Prostate gland (tissue), 2 donors: Measurements from ENCODE around the gene DGKB. TPM values are rescaled to one million over a fixed set of nuclear protein-coding genes. Genes with fewer than 3 reads are reported as not detected.

Experiments used
- DNase-seq: peaks from one replicate; pipeline ENCODE4 v3.0.0-alpha.2; 2019; ENCODE audit warnings: low spot score
- H3K27ac ChIP-seq, 2 donors: fragments of 200-600 bp; sonication (generic); 2 replicates each; pipeline ENCODE4 v1.5.1; 2017 to 2019
- H3K27me3 ChIP-seq: fragments of 200-600 bp; sonication (generic); replicated peaks from 2 replicates; pipeline ENCODE4 v1.5.1; 2019; ENCODE audit not compliant: insufficient read depth
- H3K36me3 ChIP-seq, 2 donors: fragments of 200-600 bp; sonication (generic); 1 replicate in 1 of 2; 2 replicates in 1 of 2; pipeline versions ENCODE4 v1.5.1 to v1.8.1; 2017 to 2019
- H3K4me1 ChIP-seq: fragments of 200-600 bp; sonication (generic); replicated peaks from 2 replicates; pipeline ENCODE4 v1.5.1; 2019
- H3K4me3 ChIP-seq, 2 donors: fragments of 200-600 bp; sonication (generic); 2 replicates each; pipeline ENCODE4 v1.5.1; 2017 to 2019
- H3K9me3 ChIP-seq: fragments of 200-600 bp; sonication (generic); 2 replicates; pipeline ENCODE4 v1.5.1; 2017
- POLR2A ChIP-seq: fragments of 450-650 bp; IDR thresholded peaks from one replicate; pipeline ENCODE4 v1.6.1; 2016; ENCODE audit warnings: antibody characterized with exemption, mild to moderate bottlenecking
- POLR2AphosphoS5 ChIP-seq: sonication (generic); formaldehyde crosslinking; IDR thresholded peaks from one replicate; pipeline ENCODE4 v1.6.1; 2017; ENCODE audit warnings: antibody characterized with exemption
- WGBS: methylation state at CpG from one replicate; pipeline ENCODE4 v1.1.5; 2018; 5-methylcytosine and 5-hydroxymethylcytosine counted together
- intact Hi-C: fragments of 100-400 bp; cut with DNase I; formaldehyde crosslinking; loops from one replicate; pipeline ENCODE4 v1.14.2; 2022
- total RNA-seq, 2 donors: library from RNA; depleted of rRNA; stranded (reverse); fragments of >200 nt; gene quantifications; one replicate each; pipeline ENCODE4 v1.1.0, GENCODE V29; 2016
- TF ChIP-seq, protein P1 (sequence below), 4 experiments: fragments of 200-600 bp in 2 of 4; fragments of 450-650 bp in 2 of 4; sonication (generic) in 2 of 4; IDR thresholded peaks; 1 replicate in 3 of 4; 2 replicates in 1 of 4; pipeline ENCODE4 v1.5.1; 2016 to 2019; ENCODE audit warnings: antibody characterized with exemption in 4 of 4, mild to moderate bottlenecking in 2 of 4, moderate library complexity in 2 of 4

Gene DGKB
- total RNA-seq, 2 donors from 2014 or later = 0.45 TPM; not detected in 1

DNA sequence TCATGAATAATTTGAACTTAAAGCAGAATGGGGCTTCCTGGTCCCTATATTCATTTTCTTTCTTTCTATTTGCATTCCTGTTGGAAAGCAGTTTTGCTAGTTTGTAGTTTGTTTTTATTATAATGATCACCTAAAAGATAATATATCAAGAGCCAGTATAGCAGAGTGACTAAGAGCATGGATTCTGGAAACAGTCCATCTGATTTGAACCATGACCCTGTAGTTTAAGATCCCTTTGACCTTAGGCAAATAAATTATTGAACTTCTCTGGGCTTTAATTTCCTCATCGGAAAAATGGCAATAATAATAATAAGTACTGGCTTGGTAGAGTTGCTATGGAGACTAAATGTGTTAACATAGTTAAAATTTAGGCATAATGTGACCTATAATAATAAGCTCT, 76.1 kb downstream of the DGKB start:
- Histone ChIP-seq H3K4me3 (no peak overlapping the region), H3K27ac (no peak overlapping the region), H3K27me3 (no peaks in the 10 kb centered on the region), H3K9me3 (no peaks in the 10 kb centered on the region), H3K36me3 (no peaks in the 10 kb centered on the region), H3K4me1 (no peaks in the 10 kb centered on the region)
- TF ChIP-seq POLR2AphosphoS5 = no peak
- TF ChIP-seq, protein P1, sequence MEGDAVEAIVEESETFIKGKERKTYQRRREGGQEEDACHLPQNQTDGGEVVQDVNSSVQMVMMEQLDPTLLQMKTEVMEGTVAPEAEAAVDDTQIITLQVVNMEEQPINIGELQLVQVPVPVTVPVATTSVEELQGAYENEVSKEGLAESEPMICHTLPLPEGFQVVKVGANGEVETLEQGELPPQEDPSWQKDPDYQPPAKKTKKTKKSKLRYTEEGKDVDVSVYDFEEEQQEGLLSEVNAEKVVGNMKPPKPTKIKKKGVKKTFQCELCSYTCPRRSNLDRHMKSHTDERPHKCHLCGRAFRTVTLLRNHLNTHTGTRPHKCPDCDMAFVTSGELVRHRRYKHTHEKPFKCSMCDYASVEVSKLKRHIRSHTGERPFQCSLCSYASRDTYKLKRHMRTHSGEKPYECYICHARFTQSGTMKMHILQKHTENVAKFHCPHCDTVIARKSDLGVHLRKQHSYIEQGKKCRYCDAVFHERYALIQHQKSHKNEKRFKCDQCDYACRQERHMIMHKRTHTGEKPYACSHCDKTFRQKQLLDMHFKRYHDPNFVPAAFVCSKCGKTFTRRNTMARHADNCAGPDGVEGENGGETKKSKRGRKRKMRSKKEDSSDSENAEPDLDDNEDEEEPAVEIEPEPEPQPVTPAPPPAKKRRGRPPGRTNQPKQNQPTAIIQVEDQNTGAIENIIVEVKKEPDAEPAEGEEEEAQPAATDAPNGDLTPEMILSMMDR (IDR thresholded peaks at IDR 0.05) = no peak
- TF ChIP-seq POLR2A = no peak
- no peak for DNase-seq
- WGBS = 87% methylated on average over 1 of the region's 1 CpG
- intact Hi-C loops = no loop called here

DNA sequence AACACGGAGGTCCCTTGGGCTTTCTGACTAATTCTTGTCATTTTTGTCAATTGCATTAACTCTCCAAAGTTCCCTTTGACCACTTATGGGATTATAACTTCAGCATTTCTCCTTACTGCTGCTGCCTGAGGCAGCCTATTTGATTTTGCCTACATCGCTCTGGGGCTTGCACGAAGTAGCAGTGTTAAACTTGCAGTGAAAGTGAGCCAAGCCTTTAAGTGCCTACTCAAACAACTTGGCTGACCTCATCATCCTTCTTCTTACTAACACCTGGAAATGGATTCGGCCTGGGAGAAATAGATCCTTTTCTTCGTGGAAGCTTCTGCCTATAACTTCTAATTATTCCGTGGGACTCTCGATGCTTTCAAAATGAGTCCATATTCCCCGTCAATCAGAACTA, 76.6 kb downstream of the DGKB start:
- H3K27ac ChIP-seq = no peak overlapping the region
- WGBS = 72% methylated on average over 8 of the region's 8 CpGs
- intact Hi-C loops = no loop called here
- H3K4me1 ChIP-seq = no peaks in the 10 kb centered on the region
- DNase-seq = no peak
- no peaks in the 10 kb centered on the region for H3K27me3 ChIP-seq
- TF ChIP-seq, protein P1 (IDR thresholded peaks at IDR 0.05) = no peak
- TF ChIP-seq POLR2AphosphoS5 (no peak), POLR2A (no peak)
- H3K36me3 ChIP-seq = no peaks in the 10 kb centered on the region
- H3K4me3 ChIP-seq = no peak overlapping the region
- H3K9me3 ChIP-seq = no peaks in the 10 kb centered on the region

DNA sequence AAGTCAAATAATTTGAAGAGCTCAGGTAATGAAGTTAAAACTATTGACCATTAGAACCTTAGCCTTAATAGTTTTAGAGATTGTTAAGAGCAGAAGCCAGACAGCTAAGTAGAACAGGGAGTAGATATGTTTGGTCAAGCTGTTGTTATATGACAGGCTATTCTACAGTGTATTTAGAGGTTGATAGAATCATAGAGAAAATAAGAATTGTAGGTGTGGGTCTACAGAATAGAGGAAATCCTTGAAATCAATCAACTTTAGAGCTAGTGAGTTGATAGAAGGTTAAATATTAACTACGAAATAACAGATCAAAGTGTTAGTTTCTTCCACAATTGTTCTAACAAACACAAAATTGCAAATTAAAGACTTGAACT, 80.1 kb downstream of the DGKB start:
- no peak for DNase-seq
- 71% methylated on average over 1 of the region's 1 CpG for WGBS
- Histone ChIP-seq H3K36me3 (no peaks in the 10 kb centered on the region), H3K4me3 (no peak overlapping the region), H3K4me1 (no peaks in the 10 kb centered on the region), H3K27ac (no peak overlapping the region), H3K27me3 (no peaks in the 10 kb centered on the region), H3K9me3 (no peaks in the 10 kb centered on the region)
- TF ChIP-seq POLR2A (no peak), POLR2AphosphoS5 (no peak)
- TF ChIP-seq, protein P1 (IDR thresholded peaks at IDR 0.05) = no peak
- intact Hi-C loops = no loop called here

DNA sequence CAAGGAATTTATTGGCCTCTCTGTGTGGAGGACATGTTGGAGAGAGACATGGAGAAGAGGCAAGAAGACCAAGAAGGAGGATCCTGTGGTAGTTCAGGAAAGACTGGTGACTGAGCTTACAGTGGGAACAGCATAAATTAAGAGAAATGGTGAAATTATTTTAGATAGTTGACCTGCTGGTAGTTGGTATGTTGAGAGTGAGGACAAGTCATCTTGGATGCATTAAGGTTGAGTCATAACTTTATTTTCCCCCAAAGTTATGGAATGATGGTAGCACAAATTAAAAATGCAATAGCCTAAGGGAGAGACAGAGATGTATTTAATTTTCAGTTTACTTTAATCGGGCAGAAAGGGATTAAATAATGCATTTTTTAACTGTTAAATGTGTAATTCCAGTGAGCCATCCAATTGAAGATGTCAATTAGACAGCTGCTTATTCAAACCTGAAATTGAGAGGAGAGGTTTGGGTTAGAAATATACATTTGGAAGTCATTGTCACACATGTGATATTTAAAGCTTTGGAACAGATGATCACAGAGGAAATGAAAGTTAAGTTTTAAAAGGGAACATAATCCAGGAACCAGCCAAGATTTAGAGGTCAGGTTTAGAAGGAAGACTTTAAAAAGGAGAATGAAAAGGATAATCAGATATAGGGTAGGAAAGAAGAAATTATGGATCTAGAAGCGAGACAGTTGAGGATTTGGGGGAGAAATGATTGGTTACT, 80.6 kb downstream of the DGKB start:
- no peaks in the 10 kb centered on the region for H3K9me3 ChIP-seq
- no peaks in the 10 kb centered on the region for H3K27me3 ChIP-seq
- no peaks in the 10 kb centered on the region for H3K4me1 ChIP-seq
- H3K4me3 ChIP-seq = no peak overlapping the region
- no peak for DNase-seq
- TF ChIP-seq POLR2A = no peak
- TF ChIP-seq, protein P1 (IDR thresholded peaks at IDR 0.05) = no peak
- TF ChIP-seq POLR2AphosphoS5 = no peak
- no peak overlapping the region for H3K27ac ChIP-seq
- no peaks in the 10 kb centered on the region for H3K36me3 ChIP-seq
- 82% methylated on average over 2 of the region's 2 CpGs for WGBS
- intact Hi-C loops = no loop called here

DNA sequence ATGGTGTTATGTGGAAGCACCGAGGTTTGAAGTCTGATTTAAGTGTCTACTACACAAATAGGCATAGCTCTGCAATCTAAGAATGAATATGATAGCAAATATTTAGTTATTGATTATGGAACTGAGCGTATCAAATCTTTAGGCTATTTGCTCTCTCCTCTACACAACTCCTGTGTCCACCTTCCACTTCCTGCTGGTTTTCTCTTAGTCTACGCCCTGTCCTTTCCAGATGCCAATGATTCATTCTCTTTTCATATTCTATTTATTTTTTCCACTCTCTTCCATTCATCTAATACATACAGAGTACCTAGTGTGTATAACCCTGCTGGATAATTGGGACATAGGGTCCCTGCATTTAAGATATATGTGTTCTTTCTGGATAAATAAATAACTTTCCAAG, 83.7 kb downstream of the DGKB start:
- no peak overlapping the region for H3K4me3 ChIP-seq
- no peaks in the 10 kb centered on the region for H3K4me1 ChIP-seq
- 84% methylated on average over 3 of the region's 3 CpGs for WGBS
- H3K36me3 ChIP-seq = no peaks in the 10 kb centered on the region
- no peak for DNase-seq
- H3K27ac ChIP-seq = no peak overlapping the region
- H3K27me3 ChIP-seq = no peaks in the 10 kb centered on the region
- TF ChIP-seq, protein P1 (IDR thresholded peaks at IDR 0.05) = no peak
- TF ChIP-seq POLR2A = no peak
- TF ChIP-seq POLR2AphosphoS5 = no peak
- intact Hi-C loops = no loop called here
- no peaks in the 10 kb centered on the region for H3K9me3 ChIP-seq
